PFSK-1 (cell line): ENCODE measurements around the gene C1QTNF1.

Source experiments
- FOXP2 ChIP-seq: optimal IDR thresholded peaks from 2 replicates; pipeline ENCODE3; 2011; ENCODE audit warnings: borderline replicate concordance, control low read depth, inconsistent platforms; ENCODE audit not compliant: insufficient read depth; ENCODE audit errors: extremely low read length, extremely low read depth
- POLR2AphosphoS5 ChIP-seq: IDR thresholded peaks from 2 replicates; pipeline ENCODE4 v1.6.1; 2012; ENCODE audit warnings: low read depth, mild to moderate bottlenecking, control low read depth, low read length, moderate library complexity
- REST ChIP-seq, 2 experiments: IDR thresholded peaks; 2 replicates each; pipeline versions ENCODE4 v1.6.1 to v1.8.0; 2011 to 2012; ENCODE audit warnings: low read depth in 2 of 2, low read length in 2 of 2, control low read depth in 1 of 2, inconsistent platforms in 1 of 2, mild to moderate bottlenecking in 1 of 2, moderate library complexity in 1 of 2; ENCODE audit not compliant: insufficient read depth in 1 of 2
- TAF1 ChIP-seq: IDR thresholded peaks from 2 replicates; pipeline ENCODE4 v1.6.1; 2012; ENCODE audit warnings: low read length, control low read depth, borderline replicate concordance; ENCODE audit not compliant: insufficient read depth

- no peak for TF ChIP-seq REST (IDR thresholded peaks at IDR 0.05; ENCODE audit: insufficient read depth in 1 of 2, low read depth in 2 of 2, low read length in 2 of 2)
- no peak for TF ChIP-seq POLR2AphosphoS5
- no peak for TF ChIP-seq TAF1
- TF ChIP-seq FOXP2 = no peak
Measured at GRCh38 chr17:79033741-79034501, 10.0 kb downstream of the C1QTNF1 start.
